SK-N-SH (cell line): ENCODE measurements around the gene ADAP2. TPM values are rescaled to one million over a fixed set of nuclear protein-coding genes. Genes with fewer than 3 reads are reported as not detected.

Experiments
- CTCF ChIA-PET: fragments of 300-600, 350-600 bp; formaldehyde crosslinking; extraction: SDS; loops from one replicate; lab custom pipeline; 2021; lab: Yijun Ruan, JAX
- POLR2A ChIA-PET: fragments of 350-600 bp; sonication (Branson Sonifier 250); formaldehyde crosslinking; extraction: SDS; loops from one replicate; lab custom pipeline; 2020; ENCODE audit warnings: antibody characterized with exemption, inconsistent platforms; lab: Yijun Ruan, JAX
- DNase-seq: peaks from one replicate; pipeline ENCODE4 v3.0.0; 2012
- H2AFZ ChIP-seq: fragments of 200-600 bp; sonication (generic); 2 replicates; pipeline ENCODE4 v1.8.1; 2016; ENCODE audit warnings: antibody characterized with exemption, mild to moderate bottlenecking, low read depth
- H3F3A ChIP-seq: fragments of 200-600 bp; sonication (generic); replicated peaks from 2 replicates; pipeline ENCODE3; 2016; ENCODE audit warnings: antibody characterized with exemption, mild to moderate bottlenecking; ENCODE audit not compliant: insufficient read depth
- H3K27ac ChIP-seq, 2 experiments: fragments of 200-500 bp in 1 of 2; fragments of 200-600 bp in 1 of 2; sonication (Bioruptor generic) in 1 of 2; sonication (generic), shearing (Covaris generic) in 1 of 2; 2 replicates each; pipeline versions ENCODE4 v1.5.1 to v1.6.1; 2014 to 2016; ENCODE audit warnings: low read depth in 2 of 2, inconsistent platforms in 1 of 2, low read length in 1 of 2, mild to moderate bottlenecking in 1 of 2, mixed read lengths in 1 of 2
- H3K27me3 ChIP-seq: fragments of 200-600 bp; sonication (generic), shearing (Covaris generic); 2 replicates; pipeline ENCODE4 v1.6.1; 2016; ENCODE audit warnings: mixed run types; ENCODE audit not compliant: insufficient read depth
- H3K36me3 ChIP-seq, 2 experiments: fragments of 200-500 bp in 1 of 2; fragments of 200-600 bp in 1 of 2; sonication (Bioruptor generic) in 1 of 2; sonication (generic) in 1 of 2; replicated peaks in 1 of 2; 2 replicates each; pipeline versions ENCODE3 to v1.5.1; 2014 to 2016; ENCODE audit warnings: low read length in 1 of 2, mild to moderate bottlenecking in 1 of 2; ENCODE audit not compliant: insufficient read depth in 2 of 2, control insufficient read depth in 1 of 2
- H3K4me1 ChIP-seq, 2 experiments: fragments of 200-500 bp in 1 of 2; fragments of 200-600 bp in 1 of 2; sonication (Bioruptor generic) in 1 of 2; sonication (generic), shearing (Covaris generic) in 1 of 2; 2 replicates each; pipeline versions ENCODE4 v1.5.1 to v1.6.1; 2014 to 2016; ENCODE audit warnings: low read depth in 1 of 2, low read length in 1 of 2, mixed run types in 1 of 2; ENCODE audit not compliant: insufficient read depth in 2 of 2, control insufficient read depth in 1 of 2
- H3K4me2 ChIP-seq: fragments of 200-600 bp; sonication (generic), shearing (Covaris generic); 2 replicates; pipeline ENCODE4 v1.6.1; 2017; ENCODE audit warnings: mixed run types
- H3K4me3 ChIP-seq, 2 experiments: fragments of 200-500 bp in 1 of 2; fragments of 200-600 bp in 1 of 2; sonication (Bioruptor generic) in 1 of 2; sonication (generic), shearing (Covaris generic) in 1 of 2; 2 replicates each; pipeline versions ENCODE4 v1.5.1 to v1.8.1; 2014 to 2016; ENCODE audit warnings: low read depth in 2 of 2, inconsistent platforms in 1 of 2, low read length in 1 of 2, mild to moderate bottlenecking in 1 of 2, mixed read lengths in 1 of 2, moderate library complexity in 1 of 2
- H3K79me2 ChIP-seq: fragments of 200-600 bp; sonication (generic); 2 replicates; pipeline ENCODE4 v1.8.1; 2017; ENCODE audit warnings: mild to moderate bottlenecking; ENCODE audit not compliant: insufficient read depth
- H3K9ac ChIP-seq: fragments of 200-600 bp; sonication (generic); 2 replicates; pipeline ENCODE4 v1.6.1; 2017; ENCODE audit warnings: mixed run types
- H3K9me2 ChIP-seq: fragments of 200-600 bp; sonication (generic); 2 replicates; pipeline ENCODE4 v1.6.1; 2017; ENCODE audit warnings: mixed run types
- H3K9me3 ChIP-seq: fragments of 200-600 bp; sonication (generic); 2 replicates; pipeline ENCODE4 v1.6.1; 2017; ENCODE audit warnings: mixed run types, mild to moderate bottlenecking, moderate library complexity
- H4K20me1 ChIP-seq: fragments of 200-600 bp; sonication (generic); 2 replicates; pipeline ENCODE4 v1.6.1; 2017; ENCODE audit warnings: mild to moderate bottlenecking, mixed run types; ENCODE audit not compliant: insufficient read depth
- CHD2 ChIP-seq: fragments of 150-350 bp; IDR thresholded peaks from 2 replicates; pipeline ENCODE4 v1.6.1; 2018; ENCODE audit warnings: low read length; ENCODE audit not compliant: partially characterized antibody
- EP300 ChIP-seq, 2 experiments: IDR thresholded peaks; 2 replicates each; pipeline versions ENCODE4 v1.4.0 to v1.6.1; 2012; ENCODE audit warnings: borderline replicate concordance in 1 of 2, low read depth in 1 of 2, low read length in 1 of 2
- EZH2phosphoT487 ChIP-seq: fragments of 200-600 bp; sonication (generic); IDR thresholded peaks from 2 replicates; pipeline ENCODE4 v1.6.1; 2017; ENCODE audit warnings: low read depth, mixed run types, mild to moderate bottlenecking, antibody characterized with exemption, moderate library complexity, borderline replicate concordance
- FOSL2 ChIP-seq: IDR thresholded peaks from 2 replicates; pipeline ENCODE4 v1.4.0; 2012; ENCODE audit warnings: low read depth, mild to moderate bottlenecking, moderate library complexity, borderline replicate concordance
- FOXM1 ChIP-seq: IDR thresholded peaks from 2 replicates; pipeline ENCODE4 v1.4.0; 2012; ENCODE audit warnings: low read depth, mild to moderate bottlenecking
- GATA2 ChIP-seq: sonication (generic); formaldehyde crosslinking; IDR thresholded peaks from 2 replicates; pipeline ENCODE4 v1.5.0; 2020; ENCODE audit warnings: mild to moderate bottlenecking, missing genetic modification reagents
- JUND ChIP-seq: IDR thresholded peaks from 2 replicates; pipeline ENCODE4 v1.4.0; 2012
- MAX ChIP-seq: IDR thresholded peaks from 2 replicates; pipeline ENCODE4 v1.4.0; 2012; ENCODE audit warnings: low read depth
- MEF2A ChIP-seq: IDR thresholded peaks from 2 replicates; pipeline ENCODE4 v1.4.0; 2012; ENCODE audit warnings: low read depth, borderline replicate concordance
- NFIC ChIP-seq: IDR thresholded peaks from 2 replicates; pipeline ENCODE4 v1.4.0; 2012; ENCODE audit warnings: borderline replicate concordance
- PBX3 ChIP-seq: IDR thresholded peaks from 2 replicates; pipeline ENCODE4; 2012
- RAD21 ChIP-seq: IDR thresholded peaks from 2 replicates; pipeline ENCODE4 v1.6.1; 2012; ENCODE audit warnings: mild to moderate bottlenecking, low read length
- REST ChIP-seq: IDR thresholded peaks from 2 replicates; pipeline ENCODE4 v1.6.1; 2012; ENCODE audit warnings: mild to moderate bottlenecking, low read depth, low read length, moderate library complexity
- RXRA ChIP-seq: IDR thresholded peaks from 2 replicates; pipeline ENCODE4 v1.4.0; 2012; ENCODE audit warnings: low read depth, mild to moderate bottlenecking, borderline replicate concordance
- SMC3 ChIP-seq: IDR thresholded peaks from 2 replicates; pipeline ENCODE4 v1.6.1; 2012; ENCODE audit warnings: low read depth, low read length, improper control_type of control experiment
- TAF1 ChIP-seq: IDR thresholded peaks from 2 replicates; pipeline ENCODE4 v1.6.1; 2012; ENCODE audit warnings: low read depth, mild to moderate bottlenecking, low read length, moderate library complexity, borderline replicate concordance
- TEAD4 ChIP-seq: IDR thresholded peaks from 2 replicates; pipeline ENCODE4 v1.4.0; 2012; ENCODE audit warnings: mild to moderate bottlenecking, borderline replicate concordance; ENCODE audit not compliant: insufficient read depth
- USF2 ChIP-seq: fragments of 150-350 bp; IDR thresholded peaks from 2 replicates; pipeline ENCODE4 v1.6.1; 2017; ENCODE audit warnings: antibody characterized with exemption, low read length, low read depth, borderline replicate concordance
- YY1 ChIP-seq: IDR thresholded peaks from 2 replicates; pipeline ENCODE4 v1.4.0; 2012; ENCODE audit warnings: low read depth, mild to moderate bottlenecking
- ZBTB33 ChIP-seq: IDR thresholded peaks from 2 replicates; pipeline ENCODE4 v1.4.0; 2012; ENCODE audit warnings: low read depth, borderline replicate concordance
- WGBS: methylation state at CpG from one replicate; pipeline ENCODE4 v1.1.6; 2017; ENCODE audit warnings: low lambda C conversion rate; 5-methylcytosine and 5-hydroxymethylcytosine counted together
- polyA plus RNA-seq, 3 experiments: library from polyadenylated mRNA; depleted of rRNA; stranded (reverse); fragments of >200 nt; gene quantifications; 2 replicates each; pipeline ENCODE4 v1.2.3, GENCODE V29; 2012

The ADAP2 gene
- polyA plus RNA-seq, 1 of the 3 experiments (the other 2 are of a cell fraction), result 0.39 TPM

GRCh38 chr17:30933966-30934365 lies 12.2 kb downstream of the ADAP2 start:
- no peak for TF ChIP-seq JUND
- TF ChIP-seq ZBTB33, result no peak
- no peak for TF ChIP-seq FOSL2
- TF ChIP-seq NFIC, result no peak
- no peak for TF ChIP-seq PBX3
- TF ChIP-seq TAF1, result no peak
- TF ChIP-seq RAD21, result no peak
- no peak for TF ChIP-seq TEAD4
- no peak for TF ChIP-seq GATA2 (CRISPR knock-in tag)
- no peak for TF ChIP-seq RXRA
- no peak for TF ChIP-seq USF2
- TF ChIP-seq EP300 (IDR thresholded peaks at IDR 0.05; ENCODE audit: borderline replicate concordance in 1 of 2, low read depth in 1 of 2, low read length in 1 of 2), result no peak
- TF ChIP-seq YY1, result no peak
- no peak for TF ChIP-seq CHD2
- TF ChIP-seq FOXM1, result no peak
- no peak for TF ChIP-seq REST
- no peak for TF ChIP-seq EZH2phosphoT487
- no peak for TF ChIP-seq MEF2A
- TF ChIP-seq MAX, result no peak
- TF ChIP-seq SMC3, result no peak
- no peaks in the 10 kb centered on the region for H4K20me1 ChIP-seq
- no peaks in the 10 kb centered on the region for H3K9me2 ChIP-seq
- no peak for DNase-seq
- H2AFZ ChIP-seq, result no peak overlapping the region
- ChIA-PET POLR2A (no interaction called here), CTCF (interaction anchor here (0.7 kb wide), 1 partner anchor 15 kb away, joined by 4 read pairs; no protein-coding TSS in a partner anchor)
- no peak overlapping the region for H3K4me2 ChIP-seq
- no peak overlapping the region for H3K9ac ChIP-seq
- no peaks in the 10 kb centered on the region for H3F3A ChIP-seq
- no peaks in the 10 kb centered on the region for H3K4me1 ChIP-seq
- no peaks in the 10 kb centered on the region for H3K9me3 ChIP-seq
- WGBS, result 66% methylated on average over 5 of the region's 5 CpGs
- no peak overlapping the region for H3K4me3 ChIP-seq
- H3K36me3 ChIP-seq, result no peaks in the 10 kb centered on the region
- H3K27ac ChIP-seq, result no peak overlapping the region
- no peaks in the 10 kb centered on the region for H3K79me2 ChIP-seq
- H3K27me3 ChIP-seq, result no peaks in the 10 kb centered on the region; the same call in 1 of the 2 replicates
